IPS-18c (cell line): ENCODE data around the gene CAMK2D.

Experiments
- H3K4me3 ChIP-seq: 2 replicates; pipeline ENCODE4 v1.7.0; 2013; ENCODE audit warnings: low read depth, mild to moderate bottlenecking, low read length, moderate library complexity; ENCODE audit not compliant: insufficient read depth
- H3K9me3 ChIP-seq: one replicate; pipeline ENCODE4 v1.6.1; 2013; ENCODE audit warnings: mild to moderate bottlenecking, low read length, moderate library complexity; ENCODE audit not compliant: control insufficient read depth, insufficient read depth

Gene CAMK2D

DNA sequence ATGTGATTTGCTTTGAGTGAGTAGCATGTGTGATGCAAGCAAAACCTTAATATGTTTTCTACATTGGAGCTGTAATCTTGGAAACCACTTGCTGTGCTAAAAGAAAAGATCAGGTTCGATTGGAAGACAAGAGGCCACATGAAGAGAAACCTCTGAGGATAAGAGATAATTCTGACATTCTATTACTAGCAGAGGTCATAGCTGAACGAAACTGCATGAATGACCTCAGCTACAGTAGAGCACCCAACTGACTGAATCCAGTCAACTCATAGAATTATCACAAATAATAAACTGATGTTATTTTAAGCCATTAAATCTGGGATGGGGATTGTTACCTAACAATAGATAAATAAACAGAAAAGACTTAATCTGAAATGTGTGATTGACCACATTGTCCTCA lies 147.1 kb downstream of the CAMK2D start:
- no peak overlapping the region for H3K4me3 ChIP-seq
- no peaks in the 10 kb centered on the region for H3K9me3 ChIP-seq

DNA sequence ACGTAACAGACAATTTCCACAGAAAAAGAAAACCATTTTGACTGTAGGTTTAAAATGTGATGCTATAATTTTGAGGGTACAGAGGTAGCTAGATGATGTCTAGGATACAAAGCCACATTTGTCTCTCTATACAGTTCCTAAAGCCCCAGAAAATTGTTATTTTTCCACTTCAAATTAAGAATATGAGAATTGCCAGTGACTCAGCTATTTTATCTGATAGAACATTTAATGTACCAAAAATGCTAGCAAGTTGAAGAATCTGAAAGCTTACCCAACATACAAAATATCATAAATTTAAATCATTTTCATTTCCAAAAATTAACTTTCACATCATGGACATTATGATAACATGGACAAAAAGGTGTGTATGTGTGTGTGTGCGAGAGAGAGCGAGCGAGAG lies 148.0 kb downstream of the CAMK2D start:
- Histone ChIP-seq H3K9me3 (no peaks in the 10 kb centered on the region), H3K4me3 (no peak overlapping the region)

DNA sequence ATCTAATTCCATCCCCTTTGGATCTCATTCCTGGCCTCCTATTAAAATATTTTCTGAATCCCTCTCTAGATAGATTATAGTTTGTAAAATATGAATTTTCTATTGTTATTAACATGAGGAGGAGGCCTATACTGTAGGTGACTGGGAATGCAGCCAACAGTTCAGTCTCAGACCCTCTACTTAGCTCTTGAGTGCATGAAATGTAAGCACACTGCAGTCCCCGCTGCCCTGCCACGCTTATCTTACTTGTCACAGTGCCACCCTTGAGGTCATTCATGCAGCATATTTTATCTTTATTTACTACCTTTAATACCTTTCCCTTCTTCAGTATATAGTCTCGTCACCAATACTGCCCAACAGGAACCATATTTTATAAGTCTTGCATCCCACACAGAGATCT lies 151.0 kb downstream of the CAMK2D start:
- no peak overlapping the region for H3K4me3 ChIP-seq
- H3K9me3 ChIP-seq = no peaks in the 10 kb centered on the region

- Histone ChIP-seq H3K4me3 (no peak overlapping the region), H3K9me3 (no peaks in the 10 kb centered on the region)
Measured at GRCh38 chr4:113607998-113608397, 153.5 kb downstream of the CAMK2D start.

DNA sequence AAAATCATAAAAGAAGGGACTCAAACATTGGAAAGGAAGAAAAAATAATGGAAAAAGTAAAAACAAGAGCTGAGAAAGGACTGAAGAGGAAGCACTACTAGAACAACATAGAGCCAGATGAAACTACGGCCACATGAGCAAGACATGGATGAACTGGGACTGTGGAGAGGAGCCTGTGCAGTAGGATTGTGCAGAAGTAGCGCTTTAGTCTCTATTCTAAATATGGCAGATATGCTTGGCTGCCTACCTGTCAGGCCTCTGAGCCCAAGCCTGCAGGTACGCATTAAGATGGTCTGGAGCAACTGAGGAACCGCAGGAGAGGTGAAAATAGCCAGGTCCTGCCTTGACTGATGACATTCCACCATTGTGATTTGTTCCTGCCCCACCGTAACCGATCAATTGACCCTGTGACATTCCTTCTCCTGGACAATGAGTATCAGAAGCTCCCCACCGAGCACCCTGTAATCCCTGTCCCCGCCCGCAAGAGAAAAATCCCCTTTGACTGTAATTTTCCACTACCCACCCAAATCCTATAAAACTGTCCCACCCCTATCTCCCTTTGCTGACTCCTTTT lies 154.3 kb downstream of the CAMK2D start:
- Histone ChIP-seq H3K9me3 (no peaks in the 10 kb centered on the region), H3K4me3 (no peak overlapping the region)

- no peaks in the 10 kb centered on the region for H3K9me3 ChIP-seq
Measured at GRCh38 chr4:113604955-113605354, 156.6 kb downstream of the CAMK2D start.

DNA sequence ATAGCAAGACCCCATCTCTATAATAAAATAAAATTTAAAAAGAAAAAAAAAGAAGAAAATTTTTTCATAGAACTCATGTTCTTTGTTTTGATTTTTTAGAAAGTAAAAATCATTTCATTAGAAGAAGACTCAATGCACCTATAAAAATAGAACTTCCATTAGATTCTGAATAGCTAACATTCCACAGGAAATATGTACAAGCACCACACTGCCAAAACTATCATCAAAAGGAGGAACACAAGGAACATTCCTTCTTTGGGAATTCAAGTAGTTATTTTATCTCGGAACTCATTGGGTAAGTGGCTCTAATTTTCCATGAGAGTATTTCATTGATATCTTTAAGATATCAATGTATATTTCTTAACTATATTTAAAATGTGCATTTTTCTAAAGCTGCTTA lies 157.6 kb downstream of the CAMK2D start:
- Histone ChIP-seq H3K9me3 (no peaks in the 10 kb centered on the region), H3K4me3 (no peak overlapping the region)

More at GRCh38 chr4:113604955-113605354, 156.6 kb downstream of the CAMK2D start:
- no peak overlapping the region for H3K4me3 ChIP-seq

GRCh38 chr4:113602646-113603228 lies 158.8 kb downstream of the CAMK2D start:
- no peak overlapping the region for H3K4me3 ChIP-seq
- H3K9me3 ChIP-seq = no peaks in the 10 kb centered on the region

DNA sequence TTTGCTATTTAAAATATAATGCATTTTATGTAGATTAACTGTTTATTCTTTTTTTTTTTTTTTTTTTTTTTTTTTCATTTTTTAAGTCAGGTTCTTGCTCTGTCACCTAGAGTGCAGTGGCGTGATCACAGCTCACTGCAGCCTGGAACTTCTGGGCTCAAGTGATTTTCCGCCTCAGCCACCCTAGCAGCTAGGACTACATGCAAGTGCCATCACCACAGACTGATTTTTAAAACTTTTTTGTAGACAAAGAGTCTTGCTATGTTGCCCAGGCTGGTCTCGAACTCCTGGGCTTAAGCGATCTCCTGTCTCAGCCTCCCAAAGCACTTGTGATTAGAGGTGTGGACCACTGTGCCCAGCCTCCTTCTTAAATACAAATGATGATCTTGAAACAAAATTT lies 159.9 kb downstream of the CAMK2D start:
- no peak overlapping the region for H3K4me3 ChIP-seq
- no peaks in the 10 kb centered on the region for H3K9me3 ChIP-seq

DNA sequence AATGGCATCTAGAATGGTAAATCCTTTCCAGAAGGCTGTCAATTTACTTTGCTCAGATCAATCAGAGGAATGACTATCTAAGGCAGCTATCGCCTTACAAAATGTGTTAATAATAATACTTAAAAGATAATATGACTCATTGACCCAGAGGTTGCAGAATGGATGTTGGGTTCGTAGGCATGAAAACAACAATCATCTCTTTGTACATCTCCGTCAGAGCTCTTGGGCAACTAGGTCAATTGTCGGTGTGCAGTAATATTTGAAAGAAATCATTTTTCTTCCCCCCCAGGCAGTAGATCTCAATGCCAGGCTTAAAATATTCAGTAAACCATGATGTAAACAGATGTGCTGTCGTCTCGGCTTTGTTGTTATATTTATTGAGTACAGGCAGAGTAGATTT lies 165.1 kb downstream of the CAMK2D start:
- no peak overlapping the region for H3K4me3 ChIP-seq
- H3K9me3 ChIP-seq = no peaks in the 10 kb centered on the region

DNA sequence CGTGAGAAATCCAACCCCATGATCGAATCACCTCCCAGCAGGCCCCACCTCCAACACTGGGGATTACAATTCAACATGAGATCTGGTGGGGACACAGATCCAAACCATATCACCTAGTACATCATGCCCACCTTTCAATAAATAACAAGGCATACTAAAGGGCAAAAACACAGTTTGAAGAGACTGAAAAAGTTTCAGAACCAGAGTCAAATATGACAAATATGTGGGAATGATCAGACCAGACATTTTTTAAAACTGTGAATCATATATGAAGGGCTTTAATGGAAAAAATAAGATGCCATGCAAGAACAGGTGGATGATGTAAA lies 167.3 kb downstream of the CAMK2D start:
- Histone ChIP-seq H3K9me3 (no peaks in the 10 kb centered on the region), H3K4me3 (no peak overlapping the region)

GRCh38 chr4:113593400-113594230 lies 167.9 kb downstream of the CAMK2D start:
- Histone ChIP-seq H3K9me3 (no peaks in the 10 kb centered on the region), H3K4me3 (no peak overlapping the region)

DNA sequence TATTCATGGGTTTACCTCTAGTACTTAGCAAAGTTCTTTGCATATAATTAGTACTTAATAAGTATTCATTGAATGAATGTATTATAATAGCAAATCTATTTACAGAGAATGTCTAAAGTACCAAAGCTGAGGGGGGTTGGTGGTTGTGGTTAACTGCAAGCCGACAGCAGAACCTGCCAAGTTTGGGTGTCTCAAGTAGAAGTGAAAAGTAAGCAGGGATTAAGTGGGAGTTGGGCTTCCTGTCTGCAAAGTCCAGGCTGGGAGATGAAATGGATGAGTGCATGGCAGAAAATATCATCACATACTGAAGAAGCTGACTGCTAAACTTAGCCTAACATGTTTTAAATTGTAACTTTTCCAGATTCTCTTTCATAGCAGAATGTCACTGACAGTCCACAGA lies 169.6 kb downstream of the CAMK2D start:
- Histone ChIP-seq H3K4me3 (no peak overlapping the region), H3K9me3 (no peaks in the 10 kb centered on the region)

- no peak overlapping the region for H3K4me3 ChIP-seq
- H3K9me3 ChIP-seq = no peaks in the 10 kb centered on the region
Measured at GRCh38 chr4:113588895-113589668, 172.5 kb downstream of the CAMK2D start.

- no peak overlapping the region for H3K4me3 ChIP-seq
- no peaks in the 10 kb centered on the region for H3K9me3 ChIP-seq
Measured at GRCh38 chr4:113587640-113588275, 173.8 kb downstream of the CAMK2D start.

DNA sequence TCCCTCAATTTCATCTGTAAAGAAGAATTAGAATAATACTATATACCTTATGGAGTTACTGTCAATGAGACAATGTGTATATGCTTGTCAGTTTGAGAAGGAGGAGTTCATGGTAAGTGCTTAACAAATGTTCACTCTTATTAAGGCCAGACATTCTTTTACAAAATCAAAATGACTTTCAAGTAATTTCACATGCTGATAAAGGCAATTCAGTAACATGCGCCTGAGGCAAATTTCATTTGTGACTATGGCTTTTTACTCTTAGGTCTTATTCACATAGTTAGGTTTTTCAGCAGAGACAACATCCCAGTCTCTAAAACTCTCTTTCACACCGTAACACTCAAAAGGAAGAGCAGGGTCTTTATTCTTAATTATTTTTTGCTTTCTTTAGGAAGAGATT lies 174.4 kb downstream of the CAMK2D start:
- Histone ChIP-seq H3K9me3 (no peaks in the 10 kb centered on the region), H3K4me3 (no peak overlapping the region)

DNA sequence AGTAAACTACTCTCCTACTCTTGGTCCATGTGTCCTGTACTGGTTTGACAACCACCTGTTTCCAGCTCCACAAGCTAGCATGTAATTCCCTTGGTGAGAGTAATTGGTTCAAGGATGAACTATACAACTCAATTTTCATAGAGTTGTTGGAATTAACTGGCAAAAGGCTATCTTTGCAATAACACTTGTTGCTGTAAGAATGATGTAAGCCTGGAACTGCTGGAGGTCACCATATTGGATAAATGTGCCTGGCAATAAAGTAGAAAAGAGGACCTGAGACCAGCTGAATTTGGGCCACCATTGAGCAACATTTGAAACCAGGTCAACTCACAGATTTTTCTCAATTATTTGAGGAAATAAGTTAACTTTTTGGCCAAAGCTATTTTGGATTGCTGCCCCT lies 175.5 kb downstream of the CAMK2D start:
- H3K4me3 ChIP-seq = no peak overlapping the region
- no peaks in the 10 kb centered on the region for H3K9me3 ChIP-seq
